Measurements from ENCODE around the gene AHNAK. TPM values are rescaled to one million over a fixed set of nuclear protein-coding genes. Genes with fewer than 3 reads are reported as not detected.
"Not testable (repeated sequence)": the region's sequence is repeated elsewhere in the genome, so short reads cannot be mapped to it uniquely, and the experiment has no call there.

The AHNAK gene
- total RNA-seq, 1 donor from 2014 or later = 214 TPM

DNA sequence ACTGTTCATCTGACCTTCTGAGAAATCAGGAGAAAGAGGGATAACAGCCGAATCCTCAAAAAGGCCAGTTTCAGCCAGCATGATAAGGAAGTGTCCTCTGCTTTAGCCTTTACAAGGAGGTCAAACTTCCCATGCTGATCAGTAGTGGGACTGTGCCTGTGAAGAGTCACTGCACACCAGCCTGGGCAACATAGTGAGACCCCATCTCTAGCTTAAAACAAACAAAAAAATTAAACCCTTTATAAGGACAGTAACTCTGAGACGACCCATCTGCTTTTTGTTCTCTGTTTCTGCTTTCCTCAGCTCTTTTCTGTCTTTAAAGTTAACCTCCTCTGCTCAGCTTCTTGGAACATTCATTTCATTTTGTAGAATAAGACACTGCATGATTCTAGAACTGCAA lies 78.0 kb downstream of the AHNAK start:
- DNase-seq (ENCODE audit: low read depth in 2 of 2) = no peak

DNA sequence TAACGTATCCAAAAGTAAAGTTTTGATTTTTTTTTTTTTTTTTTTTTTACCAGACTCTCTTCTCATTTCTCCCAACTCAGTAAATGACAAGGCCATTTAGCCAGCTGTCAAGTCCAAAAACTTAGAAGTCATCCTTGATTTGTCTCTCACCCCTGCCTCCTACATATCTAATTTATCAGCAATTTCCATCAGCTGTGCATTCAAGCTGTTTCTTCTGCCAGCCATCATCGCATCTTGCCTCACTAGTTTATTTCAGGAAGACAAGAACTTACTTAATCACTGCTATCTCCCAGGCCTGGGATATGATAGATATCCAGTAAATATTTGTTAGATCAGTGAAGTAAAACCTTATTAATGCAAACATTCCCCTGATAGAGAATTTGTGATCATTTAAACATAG lies 80.2 kb downstream of the AHNAK start:
- DNase-seq (ENCODE audit: low read depth in 2 of 2) = no peak

DNA sequence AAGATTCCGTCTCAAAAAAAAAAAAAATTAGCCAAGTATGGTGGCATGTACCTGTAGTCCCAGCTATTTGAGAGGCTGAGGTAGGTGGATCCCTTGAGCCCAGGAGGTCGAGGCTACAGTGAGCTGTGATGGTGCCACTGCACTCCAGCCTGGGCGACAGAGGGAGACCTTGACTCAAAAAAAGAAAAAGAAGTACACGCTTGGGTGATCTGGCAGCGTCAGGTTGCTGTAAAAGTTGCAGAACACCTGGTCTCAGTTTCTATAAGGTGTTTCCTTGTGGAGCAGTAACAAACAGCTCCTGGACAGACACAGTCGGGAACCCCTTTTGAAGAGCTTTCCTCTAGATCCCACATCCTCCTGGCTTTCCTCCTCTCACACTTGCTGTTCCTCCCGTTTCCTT lies 82.0 kb downstream of the AHNAK start:
- DNase-seq (ENCODE audit: low read depth in 2 of 2) = no peak

DNA sequence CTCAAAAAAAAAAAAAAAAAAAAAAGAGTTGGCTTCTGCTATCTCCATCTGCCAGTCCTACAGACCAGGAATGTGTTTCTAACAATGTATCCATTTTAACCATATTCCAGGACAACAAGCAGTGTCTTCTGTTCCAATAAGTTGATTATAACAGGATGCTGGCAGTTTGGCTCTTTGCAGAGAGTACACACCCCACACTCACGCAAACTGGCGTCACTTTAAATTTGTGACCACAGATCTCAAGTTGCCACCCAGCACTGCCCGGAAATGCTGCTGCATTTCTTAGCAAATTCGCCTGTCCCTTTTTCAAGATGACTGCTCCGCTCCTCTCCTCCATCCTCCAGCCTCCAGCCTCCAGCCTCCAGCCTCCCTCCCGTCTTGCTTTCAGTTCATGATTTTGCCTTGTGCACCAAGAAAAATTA lies 83.5 kb downstream of the AHNAK start:
- DNase-seq (ENCODE audit: low read depth in 2 of 2) = no peak

DNA sequence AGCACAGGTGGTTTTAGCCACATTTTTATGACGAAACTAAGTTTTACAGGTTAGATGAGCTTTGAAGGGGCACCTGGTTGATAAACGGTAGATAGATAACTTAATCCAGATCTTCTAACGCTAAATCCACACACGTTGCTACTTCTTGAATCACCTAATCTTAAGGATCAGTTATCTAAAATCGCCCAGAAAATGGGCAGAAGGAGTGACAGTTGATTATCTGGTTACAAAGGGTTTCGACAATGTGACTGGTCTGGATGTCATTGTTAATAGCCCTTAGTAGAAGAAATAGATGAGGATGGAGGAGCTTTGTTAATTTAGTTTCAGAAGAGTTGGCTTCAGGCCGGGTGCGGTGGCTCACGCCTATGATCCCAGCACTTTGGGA lies 84.1 kb downstream of the AHNAK start:
- DNase-seq (ENCODE audit: low read depth in 2 of 2) = no peak

DNA sequence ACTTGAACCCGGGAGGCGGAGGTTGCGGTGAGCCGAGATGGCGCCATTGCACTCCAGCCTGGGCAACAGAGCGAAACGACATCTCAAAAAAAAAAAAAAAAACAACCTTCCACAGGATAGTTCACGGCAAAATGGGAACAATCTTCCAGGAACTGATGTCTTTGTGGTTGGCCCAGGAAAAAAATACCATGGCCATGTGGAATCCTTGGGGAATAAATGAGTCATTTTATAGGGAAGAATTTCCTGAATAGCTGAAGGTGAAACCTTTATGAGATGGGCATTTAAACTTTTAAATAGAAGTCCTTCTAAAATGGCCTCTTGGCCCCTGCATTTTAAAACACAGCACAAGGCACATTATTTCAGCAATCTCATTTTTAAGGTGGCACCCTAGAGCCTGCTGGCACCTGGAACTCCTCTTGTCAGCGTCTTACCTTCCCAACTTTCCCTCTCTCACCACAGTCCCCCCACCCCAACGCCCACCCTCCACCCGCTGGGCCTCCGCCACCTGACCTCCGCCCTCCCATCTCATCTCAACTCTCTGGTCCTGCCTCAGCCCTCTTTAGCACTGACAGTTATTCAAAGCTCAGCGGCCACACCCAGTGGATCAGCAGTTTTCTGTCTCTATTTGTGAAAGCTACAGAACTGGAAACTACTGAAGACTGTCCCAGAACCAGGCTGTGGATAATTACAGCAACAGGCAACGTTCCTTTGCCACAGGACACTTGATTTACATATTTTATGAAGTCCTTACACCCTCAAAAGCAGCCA lies 84.7 kb downstream of the AHNAK start:
- peak; percentile 16 to 55 for DNase-seq (ENCODE audit: low read depth in 2 of 2)

DNA sequence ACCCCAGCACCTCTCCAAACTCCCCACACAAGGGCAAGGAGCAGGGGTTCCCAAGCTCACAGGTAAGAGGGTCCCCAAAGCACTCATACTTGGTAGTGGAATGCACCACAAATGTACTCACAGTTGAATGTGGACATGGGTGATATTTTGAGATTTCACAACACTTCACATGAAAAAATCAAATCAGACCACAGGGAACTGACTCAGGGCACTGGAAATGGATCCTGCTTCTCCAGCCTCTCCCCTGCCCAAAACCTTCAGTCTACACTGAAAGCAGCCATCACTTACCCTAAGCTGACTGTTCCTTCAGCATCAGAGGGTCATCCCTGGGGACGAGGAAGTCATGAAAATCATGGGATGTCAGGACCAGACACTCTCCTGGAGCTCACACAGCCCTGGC lies 87.5 kb downstream of the AHNAK start:
- DNase-seq (ENCODE audit: low read depth in 2 of 2) = no peak

DNA sequence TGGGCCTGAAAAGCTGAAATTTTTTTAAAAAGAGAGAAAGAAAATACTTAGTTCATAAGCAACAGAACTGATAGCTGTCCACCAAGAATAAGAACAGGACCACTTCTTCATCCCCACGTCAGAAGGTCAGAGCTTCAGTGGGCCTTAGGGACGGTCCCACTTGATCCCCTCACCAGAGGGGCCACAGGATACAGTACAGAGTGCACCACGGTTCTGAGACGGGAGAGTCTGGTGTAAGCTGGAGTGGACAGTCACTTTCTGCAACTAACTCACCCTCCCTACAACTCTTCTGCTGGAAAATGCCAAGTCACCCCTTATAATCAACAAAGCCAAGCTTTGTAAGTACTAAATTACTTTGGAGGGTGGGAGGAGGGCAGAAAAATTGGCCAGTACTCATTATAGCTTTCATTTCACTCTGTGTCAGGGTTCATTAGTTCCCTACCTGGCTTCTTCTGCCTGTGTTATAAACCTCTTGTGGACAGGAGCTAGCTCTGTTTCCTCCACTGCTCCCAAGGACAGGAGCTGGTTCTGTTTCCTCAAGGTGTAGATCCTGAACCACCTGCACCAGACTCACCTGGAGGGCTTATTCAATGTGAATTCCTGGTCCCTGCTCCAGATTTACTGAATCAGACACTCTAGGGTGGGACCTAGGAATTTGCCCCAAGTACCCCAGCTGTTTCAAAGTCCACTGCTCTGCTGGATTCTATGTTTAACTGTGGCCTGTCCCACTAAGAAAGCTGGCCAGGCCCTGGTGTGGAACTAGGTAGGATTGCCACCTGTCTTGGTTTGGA lies 88.2 kb downstream of the AHNAK start:
- no peak for DNase-seq (ENCODE audit: low read depth in 2 of 2)

DNA sequence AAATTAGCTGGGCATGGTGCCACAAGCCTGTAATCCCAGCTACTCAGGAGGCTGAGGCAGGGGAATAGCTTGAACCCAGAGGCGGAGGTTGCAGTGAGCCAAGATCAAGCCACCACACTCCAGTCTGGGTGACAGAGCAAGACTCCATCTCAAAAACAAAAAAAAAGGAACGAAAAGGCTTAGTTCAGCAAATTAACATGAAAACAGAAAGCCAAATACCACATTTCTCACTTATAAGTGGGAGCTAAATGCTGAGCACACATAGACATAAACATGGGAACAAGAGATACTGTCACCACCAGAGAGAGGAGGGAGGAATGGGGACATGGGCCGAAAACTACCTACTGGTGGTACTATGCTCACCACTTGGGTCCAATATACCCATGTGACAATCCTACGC lies 89.1 kb downstream of the AHNAK start:
- no peak for DNase-seq (ENCODE audit: low read depth in 2 of 2)

DNA sequence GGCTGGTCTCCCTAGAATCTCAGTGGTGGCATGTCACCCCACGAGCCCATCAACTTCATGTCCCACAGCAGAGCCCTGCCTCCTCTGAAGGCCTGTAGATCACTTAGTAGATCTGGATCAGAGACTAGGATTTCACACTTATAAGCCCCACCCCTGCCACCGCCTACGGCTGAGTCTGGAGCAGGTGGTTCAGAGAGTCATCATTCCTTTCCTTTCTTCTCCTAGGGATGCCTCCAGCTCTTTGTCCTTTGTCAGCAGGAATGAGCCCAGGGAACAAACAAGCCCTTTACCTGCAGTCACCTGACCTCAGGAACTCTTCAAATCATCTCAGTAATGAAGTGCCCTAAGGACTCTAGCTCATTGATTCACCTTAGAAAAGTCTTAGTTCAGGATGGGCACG lies 90.0 kb downstream of the AHNAK start:
- DNase-seq (ENCODE audit: low read depth in 2 of 2) = no peak

DNA sequence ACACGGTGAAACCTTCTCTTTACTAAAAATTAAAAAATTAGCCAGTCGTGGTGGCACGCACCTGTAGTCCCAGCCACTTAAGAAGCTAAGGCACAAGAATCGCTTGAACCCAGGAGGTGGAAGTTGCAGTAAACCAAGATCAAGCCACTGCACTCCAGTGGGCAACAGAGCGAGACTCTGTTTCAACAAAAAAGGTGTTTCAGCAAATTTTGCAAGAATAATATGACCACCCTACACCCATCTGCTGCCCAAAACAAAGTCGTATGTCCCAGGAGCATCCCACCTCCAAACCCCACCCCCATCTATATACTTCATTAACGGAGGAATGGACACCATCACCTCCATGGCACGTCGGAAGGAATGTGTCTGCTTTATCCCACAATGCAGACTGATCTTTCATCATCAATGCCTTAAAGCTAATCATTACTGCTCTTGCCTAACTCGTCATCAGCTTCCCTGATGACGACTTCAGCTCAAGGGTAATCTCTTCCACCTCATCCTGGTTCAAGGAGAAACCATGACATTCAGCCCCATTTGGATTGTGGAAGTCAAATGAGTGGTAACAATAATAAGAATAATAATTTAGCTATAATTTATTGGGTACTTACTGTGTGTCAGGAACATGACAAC lies 93.7 kb downstream of the AHNAK start:
- no peak for DNase-seq (ENCODE audit: low read depth in 2 of 2)

DNA sequence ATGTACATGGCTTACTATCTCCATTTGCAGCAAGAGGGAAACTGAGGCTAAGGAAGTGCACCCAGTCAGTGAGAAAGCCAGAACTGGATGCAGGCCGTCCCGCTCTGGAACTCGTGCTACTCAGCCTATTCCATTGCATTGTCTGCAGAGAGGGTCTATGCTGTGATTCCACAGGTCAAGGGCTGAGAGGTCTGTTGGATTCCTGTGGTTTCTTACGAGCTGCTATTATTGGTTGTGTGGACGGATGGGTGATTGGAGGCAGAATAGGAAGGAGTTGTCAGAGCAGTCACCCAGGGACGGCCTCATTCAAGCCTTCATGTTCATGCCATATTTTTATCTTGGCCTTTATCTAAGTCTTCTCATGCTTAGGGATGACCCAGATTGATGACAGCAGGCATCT lies 94.3 kb downstream of the AHNAK start:
- no peak for DNase-seq (ENCODE audit: low read depth in 2 of 2)

DNA sequence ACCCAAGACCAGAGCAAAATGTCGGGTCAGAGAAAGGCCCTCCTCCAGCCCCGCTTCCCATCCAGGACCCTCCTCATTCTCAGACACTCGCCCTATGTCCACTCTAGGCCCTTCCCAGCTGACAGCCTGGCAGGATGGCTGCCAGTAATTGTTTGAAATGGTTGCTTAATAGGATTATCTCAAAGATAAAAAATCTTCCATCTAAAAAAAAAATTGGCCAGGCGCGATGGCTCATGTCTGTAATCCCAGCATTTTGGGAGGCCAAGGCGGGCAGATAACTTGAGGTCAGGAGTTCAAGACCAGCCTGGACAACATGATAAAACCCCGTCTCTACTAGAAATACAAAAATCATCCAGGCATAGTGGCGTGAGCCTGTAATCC lies 95.4 kb downstream of the AHNAK start:
- DNase-seq (ENCODE audit: low read depth in 2 of 2) = no peak

DNA sequence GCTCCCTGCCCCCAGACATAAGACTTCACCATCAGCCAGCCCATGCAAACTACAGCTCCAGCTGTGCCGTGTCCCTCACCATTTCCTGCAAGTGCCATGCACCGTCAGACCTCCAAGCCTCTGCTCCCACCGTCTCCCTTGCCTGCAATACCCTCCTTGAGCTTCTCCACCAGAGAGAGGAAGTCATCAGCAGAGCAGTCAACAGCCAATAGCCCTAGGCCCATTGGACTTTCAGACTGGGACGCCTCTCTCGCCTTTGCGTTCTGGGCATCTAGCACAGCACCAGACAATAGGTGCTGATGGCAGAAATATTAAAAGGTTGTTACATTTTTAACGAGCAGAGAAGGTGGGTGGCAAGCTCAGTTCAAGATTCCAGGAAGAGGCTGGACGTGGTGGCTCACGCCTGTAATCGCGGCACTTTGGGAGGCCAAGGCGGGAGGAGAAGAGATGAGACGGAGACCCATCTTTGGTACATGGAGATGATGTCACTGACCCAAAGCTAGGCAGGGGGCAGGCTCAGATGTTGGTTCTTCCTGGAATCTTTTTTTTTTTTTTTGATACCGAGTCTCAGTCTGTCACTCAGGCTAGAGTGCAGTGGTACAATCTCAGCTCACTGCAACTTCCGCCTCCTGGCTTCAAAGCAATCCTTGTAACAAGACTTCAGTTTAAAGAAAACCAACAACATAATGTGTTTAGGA lies 95.9 kb downstream of the AHNAK start:
- no peak for DNase-seq (ENCODE audit: low read depth in 2 of 2)

DNA sequence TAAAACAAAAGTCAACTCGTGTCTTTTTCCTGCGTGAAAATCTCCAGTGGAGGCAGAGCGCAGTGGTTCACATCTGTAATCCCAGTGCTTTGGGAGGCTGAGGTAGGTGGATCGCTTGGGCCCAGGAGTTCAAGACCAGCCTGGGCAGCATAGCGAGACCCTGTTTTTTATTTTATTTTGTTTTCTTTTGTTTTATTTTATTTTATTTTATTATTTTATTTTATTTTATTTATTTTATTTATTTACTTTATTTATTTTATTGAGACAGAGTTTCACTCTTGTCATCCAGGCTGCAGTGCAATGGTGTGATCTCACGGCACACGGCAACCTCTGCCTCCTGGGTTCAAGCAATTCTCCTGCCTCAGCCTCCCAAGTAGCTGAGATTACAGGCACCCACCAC lies 96.7 kb downstream of the AHNAK start:
- not testable (repeated sequence) for DNase-seq (ENCODE audit: low read depth in 2 of 2)

DNA sequence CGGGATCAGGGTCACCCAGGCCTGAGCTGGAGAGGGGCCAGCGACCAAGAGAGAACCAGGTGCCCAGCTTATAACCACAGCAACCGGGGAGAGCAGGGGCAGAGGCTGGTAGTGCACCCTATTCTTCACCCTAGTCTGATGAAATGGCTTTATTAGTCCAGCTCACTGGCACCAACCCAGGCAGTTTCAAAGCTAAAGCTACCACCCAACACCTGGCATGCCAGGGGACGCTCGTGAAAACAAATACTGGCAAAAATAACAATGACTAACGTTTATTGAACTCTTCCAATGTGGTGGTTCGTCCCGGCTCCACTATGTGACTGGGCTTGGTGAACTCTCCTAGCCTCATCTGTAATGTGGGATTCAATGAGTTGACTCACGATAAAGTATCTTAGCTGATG lies 97.2 kb downstream of the AHNAK start:
- peak in 1 of 2 donors; percentile 16 for DNase-seq (ENCODE audit: low read depth in 2 of 2)

DNA sequence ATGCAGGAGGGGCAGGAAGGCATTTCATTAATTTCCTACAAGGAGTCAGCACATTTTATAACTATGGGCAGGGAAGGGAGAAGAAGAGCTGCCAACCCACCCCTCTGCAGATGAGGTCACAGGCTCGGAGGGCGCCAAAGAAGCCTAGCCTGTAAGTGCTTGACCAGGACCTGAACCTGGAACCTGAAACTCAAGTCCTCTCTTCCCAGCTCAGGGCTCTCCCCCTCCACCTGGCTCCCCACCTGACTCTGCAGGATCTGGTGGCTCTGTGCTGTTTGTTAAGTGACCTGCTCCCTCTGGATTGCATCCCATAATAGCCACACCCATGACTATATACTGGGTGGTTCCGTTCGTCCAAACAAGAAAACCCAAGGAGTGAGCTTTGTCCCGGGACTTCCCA lies 100.5 kb downstream of the AHNAK start:
- no peak for DNase-seq (ENCODE audit: low read depth in 2 of 2)

DNA sequence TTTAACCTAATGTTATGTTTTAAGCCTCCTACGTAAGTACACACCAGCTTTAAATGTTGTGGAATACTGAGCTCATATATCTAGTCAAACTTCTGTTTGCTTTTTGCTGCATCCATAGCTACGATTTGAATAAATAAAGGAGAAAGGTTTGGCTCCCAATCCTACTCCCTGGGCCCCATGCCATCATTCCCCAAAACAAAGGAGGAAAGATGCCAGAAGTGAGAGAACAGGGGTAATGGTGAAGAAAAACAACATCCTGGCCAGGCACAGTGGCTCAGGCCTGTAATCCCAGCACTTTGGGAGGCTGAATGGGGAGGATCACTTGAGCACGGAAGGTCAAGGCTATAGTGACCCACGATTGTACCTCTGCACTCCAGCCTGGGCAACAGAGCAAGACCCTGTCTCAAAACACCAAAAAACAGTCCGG lies 101.3 kb downstream of the AHNAK start:
- peak; percentile 27 to 95 for DNase-seq (ENCODE audit: low read depth in 2 of 2)

DNA sequence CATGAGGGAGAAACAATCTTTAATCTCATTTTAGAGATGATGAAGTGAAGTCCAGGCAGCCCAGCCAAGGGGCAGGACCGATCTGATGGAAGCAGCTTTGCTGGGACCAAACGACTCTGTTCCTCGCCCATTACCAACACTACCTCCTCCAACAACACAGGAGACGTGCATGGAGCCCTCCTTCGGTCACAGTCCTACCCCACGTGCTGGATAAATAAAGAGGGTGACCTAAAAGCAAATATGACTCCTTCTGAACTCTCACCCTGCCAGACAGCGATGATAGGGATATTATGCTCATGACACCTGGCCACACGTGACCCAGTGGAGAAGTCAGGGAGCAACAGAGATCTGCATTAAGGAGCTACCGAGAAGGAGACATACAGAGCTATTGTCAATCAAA lies 101.8 kb downstream of the AHNAK start:
- DNase-seq (ENCODE audit: low read depth in 2 of 2) = no peak

DNA sequence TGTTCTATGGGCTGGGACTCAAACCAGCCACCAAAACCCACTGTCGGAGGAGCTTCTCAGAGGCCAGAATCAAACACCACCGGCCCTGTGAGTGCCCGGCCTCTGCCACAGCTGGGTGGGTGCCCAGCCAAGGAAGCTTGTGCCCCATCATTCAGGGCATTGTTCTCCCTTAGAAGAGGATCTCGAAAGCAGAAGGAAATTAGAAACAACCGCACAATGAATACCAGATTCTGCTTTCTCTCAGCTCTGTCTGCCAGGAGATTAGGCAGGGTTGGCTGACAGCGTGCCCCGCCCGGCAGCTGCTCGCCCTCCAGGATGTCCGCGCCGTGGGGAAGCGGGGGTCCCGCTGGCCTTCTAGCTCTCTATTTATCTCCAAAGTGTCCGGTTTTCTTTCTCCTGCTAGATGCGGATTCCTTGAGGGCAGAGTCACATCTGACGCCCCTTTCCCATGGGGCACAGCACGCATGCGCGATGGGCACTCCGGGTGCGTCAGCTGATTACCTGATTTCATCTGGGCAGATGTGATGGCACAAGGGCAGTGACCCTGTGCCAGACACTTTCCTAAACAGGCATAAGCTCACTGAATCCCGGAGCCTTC lies 102.3 kb downstream of the AHNAK start:
- peak; percentile 56 to 63 for DNase-seq (ENCODE audit: low read depth in 2 of 2)

DNA sequence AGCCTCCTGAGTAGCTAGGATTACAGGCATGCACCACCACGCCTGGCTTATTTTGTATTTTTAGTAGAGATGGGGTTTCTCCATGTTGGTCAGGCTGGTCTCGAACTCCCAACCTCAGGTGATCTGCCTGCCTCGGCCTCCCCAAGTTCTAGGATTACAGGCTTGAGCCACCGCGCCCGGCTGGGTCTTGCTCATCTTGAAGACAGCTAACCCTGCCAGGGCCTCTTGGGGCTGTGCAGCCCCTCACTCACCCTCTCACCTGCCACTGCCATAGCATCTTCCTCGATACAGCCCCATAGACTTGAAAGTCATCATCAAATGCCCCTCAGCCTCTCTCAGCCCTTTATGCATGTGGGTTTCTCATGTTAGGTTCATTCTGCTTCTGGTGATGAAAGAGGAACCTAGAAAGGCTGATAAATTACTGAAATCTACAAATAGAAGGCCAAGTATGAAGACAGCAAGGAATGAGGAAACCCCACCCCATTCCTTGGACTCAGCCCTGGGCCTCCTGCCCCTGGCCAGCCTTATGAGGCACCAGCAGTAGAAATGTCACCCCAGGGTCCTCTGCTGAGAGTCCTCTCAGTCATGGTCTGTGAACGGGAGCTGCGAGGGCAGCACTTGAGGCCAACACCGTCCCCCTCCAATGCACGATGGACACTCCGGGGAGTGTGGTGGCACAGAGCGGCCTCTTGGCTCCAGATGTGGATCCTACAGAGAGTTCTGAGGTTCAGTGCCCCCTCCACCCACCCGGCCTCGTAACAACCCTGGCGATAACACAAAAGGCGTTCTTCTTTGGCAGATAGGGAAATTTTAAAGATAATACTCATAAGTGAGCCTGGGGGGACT lies 103.0 kb downstream of the AHNAK start:
- DNase-seq (ENCODE audit: low read depth in 2 of 2) = no peak

Measured in lung microvascular endothelial cell (primary cell).